ENCODE data around the gene IGSF3.

DNA sequence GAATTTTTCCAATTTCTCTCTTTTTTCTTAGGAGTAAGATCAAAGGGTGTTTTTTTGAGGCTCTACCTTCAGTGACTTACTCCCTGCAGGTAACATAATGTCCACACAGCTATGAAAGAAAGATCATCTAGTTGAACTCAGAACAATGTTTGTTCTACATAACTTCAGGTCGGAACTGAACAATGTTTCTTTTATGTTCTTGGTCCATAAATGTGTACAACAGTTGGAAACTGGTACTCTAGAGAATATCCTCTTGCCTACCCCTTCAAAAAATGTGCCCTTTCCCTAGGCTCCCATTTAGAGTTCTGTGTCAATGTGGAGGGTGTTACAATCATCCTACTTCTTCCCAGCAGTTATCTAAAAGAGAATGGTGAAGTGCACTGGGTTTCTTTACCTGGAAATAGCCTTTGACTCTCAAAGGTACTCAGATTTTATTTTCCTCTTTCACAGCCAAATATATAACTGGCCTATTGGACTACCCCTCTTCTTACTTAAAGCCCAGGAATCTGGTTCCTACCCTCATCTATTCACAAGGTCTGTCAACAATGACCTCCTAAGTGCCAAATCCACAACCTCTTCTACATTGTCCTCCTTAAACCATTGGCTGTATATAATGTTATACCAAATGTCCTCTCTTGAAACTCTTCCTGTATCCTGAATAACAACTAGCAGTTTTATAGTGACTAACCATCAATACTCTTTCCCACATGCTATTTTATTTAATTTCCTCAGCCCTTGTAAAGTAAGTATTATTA, 139.0 kb downstream of the IGSF3 start:
- no peak for TF ChIP-seq EZH2 (IDR thresholded peaks at IDR 0.05)
- TF ChIP-seq POLR2AphosphoS5 (IDR thresholded peaks at IDR 0.05; ENCODE audit: borderline replicate concordance, low read depth, low read length): no peak
